GM12872 (cell line): ENCODE measurements around the gene LBX2.

Experiments used
- CTCF ChIP-seq: IDR thresholded peaks from 3 replicates; pipeline ENCODE4 v1.5.1; 2011; ENCODE audit warnings: low read depth, mild to moderate bottlenecking, low read length, moderate library complexity; ENCODE audit not compliant: insufficient read depth

The LBX2 gene

GRCh38 chr2:74514368-74515270 lies 15.2 kb upstream of the LBX2 start, which contains the start of gene TLX2:
TSS of gene TLX2 (plus strand) at chr2:74514450. CDS start at chr2:74514807, 357 bp downstream.
- no peak for TF ChIP-seq CTCF

DNA sequence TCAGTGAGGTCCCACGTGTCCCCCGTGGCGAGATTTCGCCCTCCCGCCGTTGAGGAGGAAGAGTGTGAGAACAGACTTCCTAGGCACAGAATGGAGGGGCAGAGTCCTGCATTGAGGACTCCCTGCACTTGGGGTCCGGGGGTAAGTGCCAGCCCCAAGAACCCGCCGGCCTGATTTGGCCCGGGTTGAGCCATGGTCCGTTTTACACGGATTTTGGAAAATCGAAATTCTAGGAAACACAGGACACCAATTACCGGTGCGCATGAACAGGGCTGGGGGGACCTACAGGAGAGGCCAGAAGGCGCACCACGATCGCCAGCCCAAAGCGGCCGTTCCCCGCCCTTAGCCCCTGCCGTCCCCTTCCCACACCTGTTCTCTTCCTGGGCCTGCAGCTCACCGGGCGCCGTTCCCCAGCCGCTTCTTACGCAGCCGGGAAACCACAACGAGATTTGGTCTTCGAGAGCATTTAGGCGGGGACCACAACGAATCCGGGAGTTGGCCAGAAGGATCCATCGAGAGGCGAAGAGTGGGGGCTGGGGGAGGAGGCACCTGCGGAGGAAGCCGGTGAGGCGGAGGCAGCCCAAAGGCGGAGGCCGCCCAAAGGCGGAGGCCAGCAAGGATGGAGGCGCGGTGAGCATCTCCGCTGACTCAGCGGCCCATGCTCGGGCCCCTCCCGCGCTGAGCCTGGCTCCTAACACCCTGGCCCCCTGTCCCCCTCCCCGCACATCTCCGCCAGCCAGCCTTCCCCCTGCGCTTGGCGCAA lies 14.4 kb upstream of the LBX2 start:
- TF ChIP-seq CTCF = no peak

DNA sequence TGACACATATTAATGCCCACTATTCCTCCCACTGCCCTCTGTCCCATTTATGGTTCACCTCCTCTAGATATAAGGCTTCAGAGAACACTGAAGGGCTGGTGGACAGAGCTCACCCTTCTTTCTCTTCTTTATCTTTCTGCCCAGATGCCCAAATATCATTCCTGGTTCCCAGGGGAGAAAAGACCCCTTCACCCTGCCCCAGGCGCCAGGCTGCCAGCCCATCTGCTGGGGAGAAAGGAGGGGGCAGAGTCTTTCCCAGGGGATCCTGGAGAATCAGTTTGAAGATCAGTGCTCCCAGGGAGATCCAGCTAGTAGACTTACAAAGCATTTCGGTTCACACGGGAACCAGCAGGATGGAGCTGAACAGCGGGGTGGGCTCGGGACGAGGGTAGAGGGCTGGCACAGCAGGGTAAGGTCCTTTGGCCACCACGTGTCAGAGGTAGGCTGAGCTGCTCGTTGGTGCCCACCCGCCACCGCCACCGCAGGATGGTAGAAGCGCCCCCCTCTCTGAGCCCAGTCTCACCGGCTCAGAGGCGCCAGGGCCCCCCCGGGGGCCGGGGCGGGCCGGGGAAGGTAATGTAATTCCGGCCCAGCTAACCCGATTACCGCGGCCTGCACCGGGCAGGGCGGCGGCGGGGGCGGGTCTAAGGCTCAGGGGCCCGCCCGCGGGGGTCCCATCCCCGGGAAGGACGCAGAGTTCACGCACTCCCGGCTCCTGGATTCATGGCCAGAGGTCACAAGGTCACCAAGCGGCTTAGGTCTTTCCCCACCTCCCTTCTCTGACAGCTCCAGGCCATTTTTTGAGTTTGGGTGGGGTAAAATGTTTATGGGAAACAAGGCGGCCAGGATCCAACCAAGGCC lies 13.6 kb upstream of the LBX2 start:
- no peak for TF ChIP-seq CTCF

DNA sequence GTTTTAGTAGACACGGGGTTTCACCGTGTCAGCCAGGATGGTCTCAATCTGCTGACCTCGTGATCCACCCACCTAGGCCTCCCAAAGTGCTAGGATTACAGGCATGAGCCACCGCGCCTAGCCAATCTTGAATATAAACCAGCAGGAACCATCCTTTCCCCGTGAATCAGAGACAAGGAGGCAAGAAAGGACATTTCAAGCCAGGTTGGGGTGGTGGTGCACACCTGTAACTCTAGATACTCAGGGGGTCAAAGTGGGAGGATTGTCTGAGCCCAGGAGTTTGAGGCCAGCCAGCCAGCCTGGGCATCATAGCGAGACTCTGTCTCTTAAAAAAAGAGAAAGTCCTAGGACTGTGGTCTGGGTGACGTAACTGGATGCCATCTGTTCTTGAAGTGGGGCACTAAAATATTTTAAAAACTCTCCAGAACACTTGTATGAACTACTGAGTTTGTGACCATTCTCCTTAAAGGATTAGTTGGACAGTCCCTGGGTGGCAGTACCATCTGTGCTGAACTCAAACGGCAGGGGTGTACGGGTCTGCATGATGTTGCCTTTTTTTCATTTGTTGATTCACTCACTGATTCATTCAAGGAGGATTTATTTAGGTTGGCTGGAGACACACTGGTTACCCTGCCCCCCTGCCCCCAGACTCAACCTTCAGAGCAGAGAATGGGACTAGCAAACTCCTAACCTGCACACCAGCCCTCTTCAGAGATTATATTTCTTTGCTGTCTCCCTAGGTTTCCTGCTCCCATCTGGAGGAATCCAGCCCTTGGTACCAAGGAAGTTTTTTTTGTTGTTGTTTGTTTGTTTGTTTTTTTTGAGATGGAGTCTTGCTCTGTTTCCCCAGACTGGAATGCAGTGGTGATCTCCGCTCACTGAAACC lies 11.9 kb upstream of the LBX2 start:
- no peak for TF ChIP-seq CTCF

DNA sequence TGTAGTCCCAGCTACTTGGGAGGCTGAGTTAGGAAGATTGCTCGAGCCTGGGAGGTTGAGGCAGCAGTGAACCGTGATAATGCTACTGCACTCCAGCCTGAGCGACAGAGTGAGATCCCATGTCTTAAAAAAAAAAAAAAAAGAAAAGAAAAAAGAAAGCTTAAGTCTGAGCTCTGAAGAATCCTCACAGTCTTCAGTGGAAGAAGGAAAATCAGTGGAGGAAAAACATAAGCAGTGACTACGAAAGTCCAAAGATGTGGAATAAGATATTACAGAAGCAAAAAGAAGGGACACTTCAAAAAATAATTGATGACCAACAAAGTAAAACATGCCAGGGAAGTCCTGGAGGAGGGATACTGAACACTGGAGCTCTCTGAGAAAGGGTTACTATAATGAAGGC lies 10.9 kb upstream of the LBX2 start:
- TF ChIP-seq CTCF = no peak

- TF ChIP-seq CTCF = no peak
These were observed 8.6 kb upstream of the LBX2 start for GRCh38 chr2:74507926-74508520.
